Nephron progenitor cell (in vitro differentiated cells): Measurements from ENCODE around the gene WDFY2.

ENCODE experiments used
- DNase-seq: peaks from one replicate; pipeline ENCODE4 v3.0.0; 2021
- H3K27ac Mint-ChIP-seq: 2 replicates; pipeline ENCODE4 v1.8.0; 2021; ENCODE audit warnings: mild to moderate bottlenecking, moderate library complexity, mixed read lengths
- H3K27me3 Mint-ChIP-seq: 2 replicates; pipeline ENCODE4 v1.8.0; 2021; ENCODE audit warnings: mild to moderate bottlenecking, low read depth, mixed read lengths; ENCODE audit not compliant: poor library complexity
- H3K36me3 Mint-ChIP-seq: 2 replicates; pipeline ENCODE4 v1.8.0; 2021; ENCODE audit warnings: low read depth, mixed read lengths
- H3K4me1 Mint-ChIP-seq: 2 replicates; pipeline ENCODE4 v1.8.0; 2021; ENCODE audit warnings: mixed read lengths
- H3K4me3 Mint-ChIP-seq: 2 replicates; pipeline ENCODE4 v1.8.0; 2021; ENCODE audit warnings: mild to moderate bottlenecking, moderate library complexity, mixed read lengths
- H3K9me3 Mint-ChIP-seq: 2 replicates; pipeline ENCODE4 v1.8.0; 2021; ENCODE audit warnings: mild to moderate bottlenecking, moderate library complexity, mixed read lengths
- CTCF ChIP-seq: fragments of 200-600 bp; sonication (generic); IDR thresholded peaks from 2 replicates; pipeline ENCODE4 v1.5.0; 2021; ENCODE audit warnings: antibody characterized with exemption

The WDFY2 gene

GRCh38 chr13:51577690-51578089 lies 6.6 kb upstream of the WDFY2 start:
- Mint-ChIP-seq H3K27ac (no peak overlapping the region), H3K9me3 (no peaks in the 10 kb centered on the region), H3K27me3 (peaks cover 13% of the 10 kb centered on the region), H3K36me3 (no peaks in the 10 kb centered on the region), H3K4me1 (peaks cover 3% of the 10 kb centered on the region), H3K4me3 (no peak overlapping the region)
- TF ChIP-seq CTCF = no peak
- no peak for DNase-seq

GRCh38 chr13:51579676-51580075 lies 4.6 kb upstream of the WDFY2 start:
- no peaks in the 10 kb centered on the region for H3K36me3 Mint-ChIP-seq
- TF ChIP-seq CTCF = no peak
- peaks cover 12% of the 10 kb centered on the region for H3K4me1 Mint-ChIP-seq
- H3K27me3 Mint-ChIP-seq = peaks cover 13% of the 10 kb centered on the region
- H3K9me3 Mint-ChIP-seq = no peaks in the 10 kb centered on the region
- DNase-seq = no peak
- no peak overlapping the region for H3K4me3 Mint-ChIP-seq
- no peak overlapping the region for H3K27ac Mint-ChIP-seq

GRCh38 chr13:51581148-51581820 lies 3.0 kb upstream of the WDFY2 start:
- TF ChIP-seq CTCF = no peak
- Mint-ChIP-seq H3K36me3 (no peaks in the 10 kb centered on the region), H3K4me1 (peaks cover 23% of the 10 kb centered on the region), H3K27me3 (peaks cover 13% of the 10 kb centered on the region), H3K27ac (no peak overlapping the region), H3K9me3 (no peaks in the 10 kb centered on the region), H3K4me3 (no peak overlapping the region)
- no peak for DNase-seq

GRCh38 chr13:51583469-51583874 lies 790 bp upstream of the WDFY2 start:
- H3K36me3 Mint-ChIP-seq = no peaks in the 10 kb centered on the region
- H3K27ac Mint-ChIP-seq = peak overlapping the region; percentile 98
- H3K9me3 Mint-ChIP-seq = no peaks in the 10 kb centered on the region

GRCh38 chr13:51584731-51585672 lies 740 bp downstream of the WDFY2 start:
- no peaks in the 10 kb centered on the region for H3K9me3 Mint-ChIP-seq
- no peaks in the 10 kb centered on the region for H3K36me3 Mint-ChIP-seq
- peaks cover 10% of the 10 kb centered on the region for H3K27me3 Mint-ChIP-seq
- peak overlapping the region; percentile 88 for H3K4me3 Mint-ChIP-seq
- no peak for TF ChIP-seq CTCF
- peak overlapping the region; percentile 80 for H3K27ac Mint-ChIP-seq
- H3K4me1 Mint-ChIP-seq = peaks cover 50% of the 10 kb centered on the region
- peak; percentile 63 for DNase-seq

More at GRCh38 chr13:51583469-51583874, 790 bp upstream of the WDFY2 start:
- DNase-seq = no peak
- no peak for TF ChIP-seq CTCF
- peak overlapping the region; percentile 88 for H3K4me3 Mint-ChIP-seq
- H3K4me1 Mint-ChIP-seq = peaks cover 36% of the 10 kb centered on the region
- H3K27me3 Mint-ChIP-seq = peaks cover 10% of the 10 kb centered on the region
